Activated CD4-positive, alpha-beta memory T cell treated with anti-CD3 and anti-CD28 coated beads, Interleukin-2, amount 10 ng/mL, durations not matched to agents 7 days and 5 days (primary cell): Measurements from ENCODE around the gene FOXP2. TPM values are rescaled to one million over a fixed set of nuclear protein-coding genes. Genes with fewer than 3 reads are reported as not detected.
"Not testable (repeated sequence)": the region's sequence is repeated elsewhere in the genome, so short reads cannot be mapped to it uniquely, and the experiment has no call there.

Source experiments
- CTCF ChIA-PET: fragments of 350-600 bp; sonication (Branson Sonifier 250); formaldehyde crosslinking; loops from one replicate; lab custom pipeline; 2021; ENCODE audit warnings: antibody characterized with exemption, inconsistent platforms; lab: Charles Lee
- POLR2A ChIA-PET: fragments of 350-600 bp; sonication (Branson Sonifier 250); formaldehyde crosslinking; loops from one replicate; lab custom pipeline; 2021; ENCODE audit warnings: antibody characterized with exemption; lab: Charles Lee
- DNase-seq: peaks from one replicate; pipeline ENCODE4 v3.0.0-alpha.2; 2020
- H3K27ac Mint-ChIP-seq: one replicate; pipeline ENCODE4 v1.8.0; 2021; ENCODE audit warnings: mild to moderate bottlenecking, mixed read lengths
- H3K27me3 Mint-ChIP-seq: one replicate; pipeline ENCODE4 v1.8.0; 2021; ENCODE audit warnings: mixed read lengths
- H3K36me3 Mint-ChIP-seq: one replicate; pipeline ENCODE4 v1.8.0; 2021; ENCODE audit warnings: low read depth, mixed read lengths
- H3K4me1 Mint-ChIP-seq: one replicate; pipeline ENCODE4 v1.8.0; 2021; ENCODE audit warnings: mixed read lengths
- H3K4me3 Mint-ChIP-seq: one replicate; pipeline ENCODE4 v1.8.0; 2021; ENCODE audit warnings: mild to moderate bottlenecking, mixed read lengths
- H3K9me3 Mint-ChIP-seq: one replicate; pipeline ENCODE4 v1.8.0; 2021; ENCODE audit warnings: mixed read lengths
- total RNA-seq, 2 experiments: library from RNA; stranded (reverse); gene quantifications; one replicate each; pipeline ENCODE4 v1.2.3, GENCODE V29; 2021

FOXP2 gene
- total RNA-seq, 2 experiments from 2014 or later, result not detected

DNA sequence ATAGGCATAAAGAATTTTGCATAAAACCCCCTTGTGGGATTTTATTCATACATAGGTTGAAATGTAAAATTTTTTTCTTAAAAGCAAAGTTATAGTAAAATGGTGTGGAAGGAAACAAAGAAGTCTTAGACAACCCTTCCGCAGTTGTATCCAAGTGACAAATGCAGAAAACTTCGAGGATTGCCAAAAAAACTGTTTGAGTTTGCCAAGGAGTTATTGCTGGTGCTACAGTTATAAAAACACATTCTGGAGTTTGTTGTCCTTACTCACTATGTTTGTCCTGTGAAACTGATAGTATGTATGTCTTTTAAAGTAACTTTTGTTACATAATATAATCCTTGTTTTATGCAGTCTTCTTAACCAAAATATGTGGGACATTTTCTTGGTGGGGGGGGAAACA lies 120.3 kb downstream of the FOXP2 start:
- ChIA-PET POLR2A (no interaction called here), CTCF (no interaction called here)
- no peaks in the 10 kb centered on the region for H3K9me3 Mint-ChIP-seq
- H3K27ac Mint-ChIP-seq, result no peak overlapping the region
- H3K4me3 Mint-ChIP-seq, result no peak overlapping the region
- H3K36me3 Mint-ChIP-seq, result no peaks in the 10 kb centered on the region
- H3K4me1 Mint-ChIP-seq, result no peaks in the 10 kb centered on the region
- H3K27me3 Mint-ChIP-seq, result peaks cover 4% of the 10 kb centered on the region
- no peak for DNase-seq

DNA sequence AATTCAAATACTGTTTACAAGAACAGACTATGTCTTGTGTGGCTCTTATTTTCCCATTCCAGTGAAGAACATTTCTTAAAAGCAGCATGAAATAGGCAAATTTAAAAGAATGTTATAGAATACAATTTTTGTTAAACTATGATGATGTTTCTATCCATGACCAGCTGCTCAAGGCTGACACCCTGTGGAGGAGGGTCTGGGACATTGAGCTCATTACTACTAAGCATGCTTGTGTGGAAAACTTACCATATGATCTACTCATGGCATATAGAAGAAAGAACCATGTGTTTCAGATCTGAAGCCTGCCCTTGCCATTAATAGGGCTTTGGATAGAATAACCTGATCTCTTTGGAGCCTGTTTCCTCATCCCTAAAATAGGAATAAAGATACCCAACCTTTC lies 125.0 kb downstream of the FOXP2 start:
- CTCF ChIA-PET, result no interaction called here
- Mint-ChIP-seq H3K4me1 (no peaks in the 10 kb centered on the region), H3K36me3 (no peaks in the 10 kb centered on the region), H3K4me3 (no peak overlapping the region), H3K9me3 (no peaks in the 10 kb centered on the region), H3K27ac (no peak overlapping the region), H3K27me3 (peaks cover 4% of the 10 kb centered on the region)
- no peak for DNase-seq
- POLR2A ChIA-PET, result no interaction called here

DNA sequence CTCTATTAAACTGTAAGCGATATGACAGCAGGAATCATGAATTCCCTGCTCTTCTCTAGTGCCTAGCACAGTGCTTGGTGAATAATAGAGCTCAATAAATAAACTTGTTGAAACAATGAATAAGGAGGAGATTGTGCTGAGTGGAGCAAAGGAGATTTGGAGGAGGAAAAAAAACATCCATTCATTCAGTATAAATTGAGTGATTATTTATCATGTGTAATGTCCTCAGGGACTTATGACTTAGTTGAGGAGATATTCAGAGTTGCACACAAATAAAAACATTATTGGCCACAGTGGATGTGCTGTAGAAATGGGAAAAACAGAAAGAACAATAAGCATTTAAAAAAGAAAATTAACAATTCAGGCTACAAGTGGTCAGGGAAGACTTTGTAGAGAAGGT lies 125.7 kb downstream of the FOXP2 start:
- H3K27ac Mint-ChIP-seq, result no peak overlapping the region
- no peaks in the 10 kb centered on the region for H3K36me3 Mint-ChIP-seq
- H3K4me3 Mint-ChIP-seq, result no peak overlapping the region
- H3K9me3 Mint-ChIP-seq, result no peaks in the 10 kb centered on the region
- CTCF ChIA-PET, result no interaction called here
- peaks cover 4% of the 10 kb centered on the region for H3K27me3 Mint-ChIP-seq
- no peaks in the 10 kb centered on the region for H3K4me1 Mint-ChIP-seq
- POLR2A ChIA-PET, result no interaction called here
- no peak for DNase-seq

DNA sequence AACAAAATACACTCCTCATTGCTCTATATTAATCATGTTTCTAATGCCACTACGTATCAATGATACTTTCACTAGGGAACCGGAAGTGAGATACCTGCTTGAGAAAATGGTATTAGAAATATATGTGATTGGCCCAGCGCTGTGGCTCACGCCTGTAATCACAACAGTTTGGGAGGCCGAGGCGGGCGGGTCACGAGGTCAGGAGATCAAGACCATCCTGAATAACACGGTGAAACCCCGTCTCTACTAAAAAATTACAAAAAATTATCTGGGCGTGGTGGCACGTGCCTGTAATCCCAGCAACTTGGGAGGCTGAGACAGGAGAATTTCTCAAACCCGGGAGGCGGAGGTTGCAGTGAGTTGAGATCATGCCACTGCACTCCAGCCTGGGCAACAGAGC lies 132.7 kb downstream of the FOXP2 start:
- POLR2A ChIA-PET, DNase-seq, H3K27ac Mint-ChIP-seq, H3K9me3 Mint-ChIP-seq, CTCF ChIA-PET, H3K36me3 Mint-ChIP-seq, H3K4me1 Mint-ChIP-seq, H3K4me3 Mint-ChIP-seq, H3K27me3 Mint-ChIP-seq: not testable (repeated sequence)

DNA sequence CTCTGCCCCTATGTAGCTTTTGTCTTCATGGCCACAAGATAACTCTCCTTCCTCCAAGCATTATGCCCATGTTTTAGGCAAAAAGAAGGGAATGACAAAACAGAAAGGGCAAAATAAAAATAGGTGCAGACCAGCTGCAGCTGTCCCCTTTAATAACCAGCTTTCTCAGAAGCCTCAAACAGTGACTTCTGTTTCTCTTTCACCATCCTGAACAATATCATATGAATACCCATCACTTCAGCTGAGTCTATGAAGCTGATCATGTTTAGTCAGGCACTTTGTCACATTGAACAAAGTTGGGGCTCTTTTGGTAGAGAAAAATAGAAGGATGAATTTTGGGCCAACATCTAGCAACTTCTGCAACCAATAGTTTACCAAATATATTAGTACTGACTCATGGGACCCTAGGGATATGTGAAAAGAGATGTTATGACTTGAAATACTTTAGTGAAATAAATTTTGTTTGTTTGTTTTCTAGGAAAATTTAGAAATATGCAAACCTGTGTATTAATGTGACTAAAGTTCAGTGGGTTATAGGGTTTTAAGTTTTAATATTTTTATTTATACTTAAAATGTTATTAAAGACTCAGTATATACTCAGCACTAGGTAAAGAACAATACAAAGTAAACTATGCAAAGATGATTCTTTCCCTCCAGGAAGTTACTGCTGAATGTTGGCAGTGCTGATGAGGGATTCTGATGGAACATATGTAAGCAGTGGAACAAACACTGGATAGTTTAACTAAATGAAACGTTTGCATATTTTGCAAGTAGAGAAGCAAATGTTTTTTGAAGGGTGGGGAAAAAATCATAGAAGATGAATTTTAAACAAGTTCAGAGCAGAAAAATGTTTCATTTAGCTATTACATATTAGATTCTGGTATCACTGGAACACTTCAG lies 133.7 kb downstream of the FOXP2 start:
- Mint-ChIP-seq H3K36me3 (no peaks in the 10 kb centered on the region), H3K9me3 (no peaks in the 10 kb centered on the region), H3K4me1 (no peaks in the 10 kb centered on the region), H3K27ac (no peak overlapping the region), H3K4me3 (no peak overlapping the region), H3K27me3 (peaks cover 2% of the 10 kb centered on the region)
- no peak for DNase-seq
- CTCF ChIA-PET, result interaction anchor here (0.5 kb wide), 1 partner anchor 20 kb away, joined by 3 read pairs; no protein-coding TSS in a partner anchor
- POLR2A ChIA-PET, result no interaction called here

DNA sequence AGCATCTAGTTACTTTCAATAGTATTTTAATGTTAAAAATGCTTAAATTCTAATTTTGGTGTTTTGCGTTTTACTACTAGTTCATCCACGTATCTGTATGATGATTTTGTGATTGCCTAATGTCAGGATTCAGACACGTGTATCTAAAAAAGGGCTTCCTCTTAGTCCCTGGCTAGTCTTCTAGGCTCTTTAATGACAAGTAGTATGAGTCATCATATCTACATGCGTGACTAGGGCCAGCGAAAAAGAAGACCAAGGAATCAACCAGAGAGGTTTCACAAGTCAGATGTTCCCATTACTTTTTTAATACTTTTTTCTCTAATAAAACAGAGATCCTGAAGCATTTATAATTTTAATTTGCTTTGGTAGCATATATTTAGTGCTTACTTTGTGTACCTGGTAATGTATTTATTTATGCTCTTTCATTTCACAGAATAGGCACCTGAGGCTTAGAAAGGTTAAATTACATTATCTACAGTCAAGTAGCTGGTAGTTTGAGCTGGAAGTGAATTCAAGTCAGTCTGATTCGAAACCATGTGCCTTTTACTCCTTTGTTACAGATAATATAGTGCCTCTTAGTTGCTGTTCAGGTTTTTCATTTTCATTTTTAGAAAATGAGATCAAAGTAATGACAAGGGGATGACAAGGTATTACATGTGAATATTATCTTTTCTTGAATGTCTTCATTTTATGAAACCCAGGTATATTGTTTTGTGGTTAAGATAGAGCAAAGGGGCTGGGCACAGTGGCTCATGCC lies 140.3 kb downstream of the FOXP2 start:
- no peaks in the 10 kb centered on the region for H3K4me1 Mint-ChIP-seq
- no peaks in the 10 kb centered on the region for H3K36me3 Mint-ChIP-seq
- no peaks in the 10 kb centered on the region for H3K9me3 Mint-ChIP-seq
- ChIA-PET POLR2A (no interaction called here), CTCF (no interaction called here)
- no peak for DNase-seq
- H3K27ac Mint-ChIP-seq, result no peak overlapping the region
- peaks cover 2% of the 10 kb centered on the region for H3K27me3 Mint-ChIP-seq
- H3K4me3 Mint-ChIP-seq, result no peak overlapping the region

DNA sequence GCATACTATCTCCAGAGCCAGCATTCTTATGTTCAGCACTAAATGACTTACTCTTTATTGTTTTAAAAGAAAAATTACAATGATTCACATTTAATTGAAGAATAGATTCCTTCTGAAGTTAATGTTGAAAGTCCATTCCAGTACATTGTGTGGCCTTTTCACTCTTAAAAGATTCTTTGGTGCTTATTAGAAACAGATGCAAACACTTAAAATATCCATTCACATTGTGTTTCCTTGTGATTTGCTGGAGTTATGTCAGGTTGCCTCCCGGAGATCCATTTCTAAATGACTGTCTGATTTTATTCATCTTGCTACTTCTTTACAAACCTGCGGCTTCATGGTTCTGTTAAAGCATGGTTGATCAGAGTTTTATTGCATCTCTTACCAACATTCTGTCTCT lies 152.8 kb downstream of the FOXP2 start:
- no peak overlapping the region for H3K27ac Mint-ChIP-seq
- H3K4me1 Mint-ChIP-seq, result no peaks in the 10 kb centered on the region
- no peaks in the 10 kb centered on the region for H3K27me3 Mint-ChIP-seq
- H3K9me3 Mint-ChIP-seq, result no peaks in the 10 kb centered on the region
- DNase-seq, result no peak
- no peaks in the 10 kb centered on the region for H3K36me3 Mint-ChIP-seq
- ChIA-PET CTCF (no interaction called here), POLR2A (no interaction called here)
- no peak overlapping the region for H3K4me3 Mint-ChIP-seq

DNA sequence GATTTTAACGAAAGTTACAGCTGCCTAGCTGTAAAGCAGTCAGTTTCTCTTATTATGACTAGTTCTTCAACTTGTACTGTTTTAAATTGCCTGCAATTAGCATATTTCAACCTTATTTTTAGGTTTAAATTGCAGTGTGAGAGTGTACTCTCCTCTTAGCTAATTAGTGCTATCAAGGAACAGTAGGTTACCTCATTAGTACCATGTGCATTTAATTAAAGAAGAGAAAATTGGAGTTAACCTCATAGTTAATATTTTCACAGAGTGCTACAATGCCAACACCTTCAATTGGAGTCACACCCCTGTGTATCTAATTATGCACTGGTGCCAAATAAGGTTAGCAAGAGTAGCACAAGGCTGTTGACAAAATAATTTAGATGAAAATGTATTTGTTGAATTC lies 154.6 kb downstream of the FOXP2 start:
- POLR2A ChIA-PET, result no interaction called here
- Mint-ChIP-seq H3K4me1 (no peaks in the 10 kb centered on the region), H3K9me3 (no peaks in the 10 kb centered on the region), H3K4me3 (no peak overlapping the region), H3K27me3 (peaks cover 1% of the 10 kb centered on the region), H3K27ac (no peak overlapping the region), H3K36me3 (no peaks in the 10 kb centered on the region)
- DNase-seq, result no peak
- CTCF ChIA-PET, result interaction anchor here (0.9 kb wide), 1 partner anchor 21 kb away, joined by 3 read pairs; no protein-coding TSS in a partner anchor

DNA sequence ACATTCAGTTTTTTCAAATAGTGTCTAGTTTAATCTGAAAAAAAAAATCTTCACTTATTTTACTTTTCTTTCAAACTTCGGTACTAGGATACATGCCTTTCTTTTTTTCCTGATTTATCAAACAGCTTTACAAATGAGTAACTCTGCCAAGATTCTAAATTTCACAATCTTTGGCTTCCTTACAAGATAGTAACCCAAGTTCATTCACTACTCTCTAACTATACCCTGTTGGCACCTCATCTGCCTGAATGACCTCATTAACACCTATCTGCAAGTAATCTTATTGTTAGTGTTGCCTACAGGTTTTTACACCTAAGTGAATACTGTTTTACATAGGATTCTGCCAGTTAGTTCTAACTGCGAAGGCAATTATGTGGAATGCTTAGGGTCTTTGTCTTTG lies 159.8 kb downstream of the FOXP2 start:
- Mint-ChIP-seq H3K4me3 (no peak overlapping the region), H3K9me3 (no peaks in the 10 kb centered on the region), H3K4me1 (no peaks in the 10 kb centered on the region), H3K36me3 (no peaks in the 10 kb centered on the region), H3K27me3 (peaks cover 1% of the 10 kb centered on the region), H3K27ac (no peak overlapping the region)
- no peak for DNase-seq
- POLR2A ChIA-PET, result no interaction called here
- CTCF ChIA-PET, result no interaction called here

DNA sequence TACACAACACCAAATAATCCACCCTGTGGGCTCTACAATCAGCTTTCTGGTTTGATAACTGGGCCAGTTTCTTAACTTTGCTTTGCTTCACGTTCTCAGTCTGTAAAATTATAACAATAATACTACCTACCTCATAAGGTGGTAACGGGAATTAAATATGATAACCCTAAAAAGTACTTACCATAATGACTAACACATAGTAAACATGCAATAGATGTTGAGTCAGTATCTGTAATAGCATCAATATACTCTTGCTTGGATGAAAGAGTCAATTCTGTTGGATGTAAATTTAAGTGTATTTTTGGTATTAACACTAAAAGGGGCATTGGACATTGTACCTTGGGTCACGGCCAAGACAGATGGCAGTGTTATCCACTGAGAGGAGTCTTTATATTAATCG lies 160.5 kb downstream of the FOXP2 start:
- DNase-seq, result no peak
- H3K4me3 Mint-ChIP-seq, result no peak overlapping the region
- H3K27ac Mint-ChIP-seq, result no peak overlapping the region
- ChIA-PET POLR2A (no interaction called here), CTCF (no interaction called here)
- peaks cover 1% of the 10 kb centered on the region for H3K27me3 Mint-ChIP-seq
- H3K9me3 Mint-ChIP-seq, result no peaks in the 10 kb centered on the region
- no peaks in the 10 kb centered on the region for H3K4me1 Mint-ChIP-seq
- no peaks in the 10 kb centered on the region for H3K36me3 Mint-ChIP-seq

DNA sequence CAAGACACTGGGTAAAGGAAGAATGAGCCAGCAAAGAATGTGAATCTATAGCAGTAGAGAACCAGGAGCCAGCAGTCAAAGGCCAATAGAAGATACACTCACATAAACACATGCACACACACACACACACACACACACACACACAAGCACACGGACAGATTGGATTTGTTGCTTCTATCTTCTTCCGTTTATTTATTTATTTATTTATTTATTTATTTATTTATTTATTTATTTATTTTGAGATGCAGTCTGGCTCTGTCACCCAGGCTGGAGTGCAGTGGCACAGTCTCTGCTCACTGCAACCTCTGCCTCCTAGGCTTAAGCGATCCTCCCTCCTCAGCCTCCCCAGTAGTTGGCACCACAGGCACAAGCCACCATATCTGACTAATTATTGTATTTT lies 166.3 kb downstream of the FOXP2 start:
- CTCF ChIA-PET, H3K9me3 Mint-ChIP-seq, H3K4me1 Mint-ChIP-seq, POLR2A ChIA-PET, H3K27me3 Mint-ChIP-seq, H3K27ac Mint-ChIP-seq, H3K36me3 Mint-ChIP-seq, DNase-seq, H3K4me3 Mint-ChIP-seq: not testable (repeated sequence)

DNA sequence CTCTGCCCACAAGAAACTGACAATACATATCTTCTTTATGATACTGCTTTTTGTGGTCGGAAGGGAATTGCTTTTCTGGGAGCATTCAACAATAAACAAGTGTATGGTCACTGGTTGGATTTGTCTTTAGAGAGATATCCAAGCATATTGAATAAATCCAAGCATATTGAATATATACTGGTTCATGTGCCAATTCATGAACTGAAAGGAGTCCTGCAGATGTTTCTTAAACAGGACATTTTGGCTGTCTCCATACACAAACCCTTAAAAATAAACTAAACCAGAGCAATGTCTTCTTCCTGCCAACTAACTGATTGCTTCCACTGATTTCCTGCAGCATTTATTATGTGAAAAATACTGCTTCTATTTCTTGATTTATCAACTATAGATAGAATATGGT lies 173.9 kb downstream of the FOXP2 start:
- no peaks in the 10 kb centered on the region for H3K36me3 Mint-ChIP-seq
- ChIA-PET POLR2A (no interaction called here), CTCF (no interaction called here)
- DNase-seq, result no peak
- H3K27me3 Mint-ChIP-seq, result peaks cover 4% of the 10 kb centered on the region
- no peaks in the 10 kb centered on the region for H3K4me1 Mint-ChIP-seq
- H3K27ac Mint-ChIP-seq, result no peak overlapping the region
- no peaks in the 10 kb centered on the region for H3K9me3 Mint-ChIP-seq
- no peak overlapping the region for H3K4me3 Mint-ChIP-seq

DNA sequence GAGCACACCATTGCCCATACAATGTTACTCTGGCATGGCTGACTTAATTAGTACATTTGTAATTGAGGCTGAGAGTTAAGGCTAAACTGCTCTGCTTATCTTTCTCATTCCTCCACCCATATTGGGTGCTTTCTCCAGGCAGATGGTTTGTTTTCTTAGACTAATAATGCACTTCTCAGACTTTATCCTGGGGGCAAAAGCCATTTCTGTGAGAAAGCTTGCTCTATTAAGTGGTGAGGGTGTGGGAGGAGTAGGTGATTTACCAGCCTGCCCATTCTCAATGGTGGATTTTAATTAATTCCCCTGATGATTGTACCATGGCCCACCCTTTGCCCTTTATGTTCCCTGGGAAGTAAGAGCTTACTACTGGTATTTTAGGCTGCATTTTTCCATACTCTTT lies 174.8 kb downstream of the FOXP2 start:
- no peaks in the 10 kb centered on the region for H3K36me3 Mint-ChIP-seq
- no peak overlapping the region for H3K27ac Mint-ChIP-seq
- peaks cover 2% of the 10 kb centered on the region for H3K27me3 Mint-ChIP-seq
- no peaks in the 10 kb centered on the region for H3K4me1 Mint-ChIP-seq
- no peak overlapping the region for H3K4me3 Mint-ChIP-seq
- no peaks in the 10 kb centered on the region for H3K9me3 Mint-ChIP-seq
- DNase-seq, result no peak
- CTCF ChIA-PET, result no interaction called here
- POLR2A ChIA-PET, result no interaction called here
